ENCODE data around the gene SLIT3. TPM values are rescaled to one million over a fixed set of nuclear protein-coding genes. Genes with fewer than 3 reads are reported as not detected.

The SLIT3 gene
- total and polyA plus RNA-seq, 4 donors, result 18.1 to 22.5 (median 19.5) TPM

GRCh38 chr5:169101966-169102365 lies 199.0 kb downstream of the SLIT3 start:
- peaks cover 2% of the 10 kb centered on the region for H3K27me3 ChIP-seq (ENCODE audit: control insufficient read depth, insufficient read depth, low read length)
- DNase-seq (ENCODE audit: low read depth in 4 of 6, low spot score in 6 of 6), result no peak
- peaks cover 9% of the 10 kb centered on the region for H3K4me1 ChIP-seq (ENCODE audit: control insufficient read depth, insufficient read depth, low read length)
- H3K27ac ChIP-seq (ENCODE audit: low read depth, low read length), result no peak overlapping the region
- H3K36me3 ChIP-seq (ENCODE audit: control insufficient read depth, insufficient read depth, low read length), result no peaks in the 10 kb centered on the region
- WGBS (ENCODE audit: insufficient coverage), result no CpG with 5 or more reads among the region's 2 CpGs
- H3K4me3 ChIP-seq (ENCODE audit: low read depth, low read length), result no peak overlapping the region
- no peaks in the 10 kb centered on the region for H3K9me3 ChIP-seq (ENCODE audit: control insufficient read depth, insufficient read depth, low read length)

- no peak overlapping the region for H3K27ac ChIP-seq (ENCODE audit: low read depth, low read length)
- no peak overlapping the region for H3K4me3 ChIP-seq (ENCODE audit: low read depth, low read length)
- peaks cover 9% of the 10 kb centered on the region for H3K4me1 ChIP-seq (ENCODE audit: control insufficient read depth, insufficient read depth, low read length)
- DNase-seq (ENCODE audit: low read depth in 4 of 6, low spot score in 6 of 6), result peak in 1 of 6 donors; percentile 15
- H3K27me3 ChIP-seq (ENCODE audit: control insufficient read depth, insufficient read depth, low read length), result peaks cover 2% of the 10 kb centered on the region
- WGBS (ENCODE audit: insufficient coverage), result 66% methylated on average over 2 of the region's 2 CpGs
- no peaks in the 10 kb centered on the region for H3K9me3 ChIP-seq (ENCODE audit: control insufficient read depth, insufficient read depth, low read length)
- H3K36me3 ChIP-seq (ENCODE audit: control insufficient read depth, insufficient read depth, low read length), result no peaks in the 10 kb centered on the region
These were observed 200.2 kb downstream of the SLIT3 start for GRCh38 chr5:169100735-169101075.

- Histone ChIP-seq H3K27me3 (ENCODE audit: control insufficient read depth, insufficient read depth, low read length) (peaks cover 2% of the 10 kb centered on the region), H3K36me3 (ENCODE audit: control insufficient read depth, insufficient read depth, low read length) (no peaks in the 10 kb centered on the region), H3K4me1 (ENCODE audit: control insufficient read depth, insufficient read depth, low read length) (peaks cover 9% of the 10 kb centered on the region), H3K9me3 (ENCODE audit: control insufficient read depth, insufficient read depth, low read length) (no peaks in the 10 kb centered on the region), H3K27ac (ENCODE audit: low read depth, low read length) (no peak overlapping the region), H3K4me3 (ENCODE audit: low read depth, low read length) (no peak overlapping the region)
- 88% methylated on average over 8 of the region's 10 CpGs for WGBS (ENCODE audit: insufficient coverage)
- no peak for DNase-seq (ENCODE audit: low read depth in 4 of 6, low spot score in 6 of 6)
These were observed 200.9 kb downstream of the SLIT3 start for GRCh38 chr5:169099801-169100734.

- no peak overlapping the region for H3K27ac ChIP-seq (ENCODE audit: low read depth, low read length)
- no peaks in the 10 kb centered on the region for H3K27me3 ChIP-seq (ENCODE audit: control insufficient read depth, insufficient read depth, low read length)
- WGBS (ENCODE audit: insufficient coverage), result 85% methylated on average over 10 of the region's 12 CpGs
- DNase-seq (ENCODE audit: low read depth in 4 of 6, low spot score in 6 of 6), result no peak
- H3K36me3 ChIP-seq (ENCODE audit: control insufficient read depth, insufficient read depth, low read length), result no peaks in the 10 kb centered on the region
- no peak overlapping the region for H3K4me3 ChIP-seq (ENCODE audit: low read depth, low read length)
- peaks cover 6% of the 10 kb centered on the region for H3K4me1 ChIP-seq (ENCODE audit: control insufficient read depth, insufficient read depth, low read length)
- H3K9me3 ChIP-seq (ENCODE audit: control insufficient read depth, insufficient read depth, low read length), result no peaks in the 10 kb centered on the region
These were observed 202.4 kb downstream of the SLIT3 start for GRCh38 chr5:169098331-169099121.

- Histone ChIP-seq H3K9me3 (ENCODE audit: control insufficient read depth, insufficient read depth, low read length) (no peaks in the 10 kb centered on the region), H3K4me3 (ENCODE audit: low read depth, low read length) (no peak overlapping the region)
- 54% methylated on average over 6 of the region's 10 CpGs for WGBS (ENCODE audit: insufficient coverage)
These were observed 203.3 kb downstream of the SLIT3 start for GRCh38 chr5:169097374-169098326.

GRCh38 chr5:169095976-169096375 lies 205.0 kb downstream of the SLIT3 start:
- no peak for DNase-seq (ENCODE audit: low read depth in 4 of 6, low spot score in 6 of 6)

More at GRCh38 chr5:169097374-169098326, 203.3 kb downstream of the SLIT3 start:
- DNase-seq (ENCODE audit: low read depth in 4 of 6, low spot score in 6 of 6), result peak in 2 of 6 donors; percentile 27 to 46
- no peaks in the 10 kb centered on the region for H3K27me3 ChIP-seq (ENCODE audit: control insufficient read depth, insufficient read depth, low read length)
- H3K36me3 ChIP-seq (ENCODE audit: control insufficient read depth, insufficient read depth, low read length), result no peaks in the 10 kb centered on the region
- H3K27ac ChIP-seq (ENCODE audit: low read depth, low read length), result no peak overlapping the region
- H3K4me1 ChIP-seq (ENCODE audit: control insufficient read depth, insufficient read depth, low read length), result peaks cover 6% of the 10 kb centered on the region

GRCh38 chr5:169095410-169095960 lies 205.5 kb downstream of the SLIT3 start:
- Histone ChIP-seq H3K9me3 (ENCODE audit: control insufficient read depth, insufficient read depth, low read length) (no peaks in the 10 kb centered on the region), H3K4me1 (ENCODE audit: control insufficient read depth, insufficient read depth, low read length) (peaks cover 6% of the 10 kb centered on the region)
- 89% methylated on average over 2 of the region's 4 CpGs for WGBS (ENCODE audit: insufficient coverage)

More at GRCh38 chr5:169095976-169096375, 205.0 kb downstream of the SLIT3 start:
- Histone ChIP-seq H3K9me3 (ENCODE audit: control insufficient read depth, insufficient read depth, low read length) (no peaks in the 10 kb centered on the region), H3K27me3 (ENCODE audit: control insufficient read depth, insufficient read depth, low read length) (no peaks in the 10 kb centered on the region), H3K27ac (ENCODE audit: low read depth, low read length) (no peak overlapping the region), H3K4me3 (ENCODE audit: low read depth, low read length) (no peak overlapping the region), H3K36me3 (ENCODE audit: control insufficient read depth, insufficient read depth, low read length) (no peaks in the 10 kb centered on the region), H3K4me1 (ENCODE audit: control insufficient read depth, insufficient read depth, low read length) (peaks cover 6% of the 10 kb centered on the region)
- no CpG with 5 or more reads among the region's 1 CpG for WGBS (ENCODE audit: insufficient coverage)

GRCh38 chr5:169094586-169095409 lies 206.1 kb downstream of the SLIT3 start:
- peaks cover 6% of the 10 kb centered on the region for H3K4me1 ChIP-seq (ENCODE audit: control insufficient read depth, insufficient read depth, low read length)
- no peaks in the 10 kb centered on the region for H3K36me3 ChIP-seq (ENCODE audit: control insufficient read depth, insufficient read depth, low read length)
- H3K27me3 ChIP-seq (ENCODE audit: control insufficient read depth, insufficient read depth, low read length), result no peaks in the 10 kb centered on the region
- 87% methylated on average over 4 of the region's 7 CpGs for WGBS (ENCODE audit: insufficient coverage)
- no peak overlapping the region for H3K4me3 ChIP-seq (ENCODE audit: low read depth, low read length)
- H3K9me3 ChIP-seq (ENCODE audit: control insufficient read depth, insufficient read depth, low read length), result no peaks in the 10 kb centered on the region
- no peak for DNase-seq (ENCODE audit: low read depth in 4 of 6, low spot score in 6 of 6)
- H3K27ac ChIP-seq (ENCODE audit: low read depth, low read length), result no peak overlapping the region

More at GRCh38 chr5:169095410-169095960, 205.5 kb downstream of the SLIT3 start:
- Histone ChIP-seq H3K27ac (ENCODE audit: low read depth, low read length) (no peak overlapping the region), H3K27me3 (ENCODE audit: control insufficient read depth, insufficient read depth, low read length) (no peaks in the 10 kb centered on the region), H3K4me3 (ENCODE audit: low read depth, low read length) (no peak overlapping the region), H3K36me3 (ENCODE audit: control insufficient read depth, insufficient read depth, low read length) (no peaks in the 10 kb centered on the region)
- no peak for DNase-seq (ENCODE audit: low read depth in 4 of 6, low spot score in 6 of 6)
